SIG-M5 (cell line): ENCODE data around the gene TMEM38B.
A peak's percentile ranks its signal among the peaks of the same experiment; 100 is the strongest.
"Not testable (repeated sequence)": the region's sequence is repeated elsewhere in the genome, so short reads cannot be mapped to it uniquely, and the experiment has no call there.

ENCODE experiments used
- DNase-seq: peaks from one replicate; lab custom pipeline; 2025; lab: John Stamatoyannopoulos, UW

TMEM38B gene

DNA sequence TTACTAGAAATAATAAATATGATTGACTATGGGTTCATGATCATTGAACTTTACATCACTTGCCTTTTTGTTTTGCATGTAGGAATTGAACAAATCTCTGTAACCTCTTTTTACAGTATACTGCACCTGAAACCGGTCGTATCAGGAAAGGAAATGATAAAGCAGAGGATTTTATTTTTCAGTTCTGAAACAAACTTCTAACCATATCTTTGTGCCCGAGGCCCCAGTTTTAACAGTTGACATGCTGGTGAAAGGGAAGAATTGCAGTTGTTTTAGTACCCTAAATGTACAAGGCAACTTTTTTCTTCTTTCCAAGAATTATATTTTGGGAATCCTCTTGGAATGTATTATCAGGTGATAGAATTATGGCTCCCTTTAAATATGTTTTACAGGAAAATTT is 27.8 kb downstream of the TMEM38B start:
- no peak for DNase-seq

GRCh38 chr9:105725370-105725769 is 31.0 kb downstream of the TMEM38B start:
- no peak for DNase-seq

DNA sequence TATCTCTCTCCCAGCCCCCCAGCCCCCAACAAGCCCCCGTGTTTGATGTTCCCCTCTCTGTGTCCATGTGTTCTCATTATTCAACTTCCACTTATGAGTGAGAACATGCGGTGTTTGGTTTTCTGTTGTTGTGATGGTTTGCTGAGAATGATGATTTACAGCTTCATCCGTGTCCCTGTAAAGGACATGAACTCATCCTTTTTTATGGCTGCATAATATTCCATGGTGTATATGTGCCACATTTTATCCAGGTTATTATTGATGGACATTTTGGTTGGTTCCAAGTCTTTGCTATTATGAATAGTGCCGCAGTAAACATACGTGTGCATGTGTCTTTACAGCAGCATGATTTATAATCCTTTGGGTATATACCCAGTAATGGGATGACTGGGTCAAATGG is 33.9 kb downstream of the TMEM38B start:
- not testable (repeated sequence) for DNase-seq

DNA sequence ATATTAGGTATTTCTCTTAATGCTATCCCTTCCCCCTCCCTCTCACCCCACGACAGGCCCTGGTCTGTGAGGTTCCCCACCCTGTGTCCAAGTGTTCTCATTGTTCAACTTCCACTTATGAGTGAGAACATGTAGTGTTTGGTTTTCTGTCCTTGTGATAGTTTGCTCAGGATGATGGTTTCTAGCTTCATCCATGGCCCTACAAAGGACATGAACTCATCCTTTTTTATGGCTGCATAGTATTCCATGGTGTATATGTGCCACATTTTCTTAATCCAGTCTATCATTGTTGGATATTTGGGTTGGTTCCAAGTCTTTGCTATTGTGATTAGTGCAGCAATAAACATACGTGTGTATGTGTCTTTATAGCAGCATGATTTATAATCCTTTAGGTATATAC is 37.1 kb downstream of the TMEM38B start:
- DNase-seq = not testable (repeated sequence)

GRCh38 chr9:105735366-105735765 is 41.0 kb downstream of the TMEM38B start:
- no peak for DNase-seq

DNA sequence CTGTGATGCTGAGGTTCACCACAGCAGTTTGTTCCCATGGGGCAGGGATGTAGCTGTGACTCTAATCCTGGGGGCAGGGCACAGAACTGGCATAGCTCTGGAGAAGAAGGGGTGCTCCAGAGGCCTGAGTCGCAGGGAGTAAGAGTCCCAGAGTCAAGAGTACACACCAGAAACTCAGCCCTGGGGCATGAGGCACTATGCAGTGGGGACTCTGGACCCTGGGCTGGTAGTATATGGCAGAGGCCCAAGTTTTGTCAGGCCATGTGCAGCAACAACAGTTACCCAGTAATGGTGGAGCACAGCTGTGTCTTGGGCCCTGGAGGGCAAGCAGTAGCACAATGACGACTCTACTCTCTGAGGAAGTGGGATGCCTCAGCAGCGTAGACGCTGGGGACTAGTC is 42.9 kb downstream of the TMEM38B start:
- no peak for DNase-seq

GRCh38 chr9:105742088-105742487 is 47.7 kb downstream of the TMEM38B start:
- DNase-seq = no peak

- not testable (repeated sequence) for DNase-seq
These were observed 53.0 kb downstream of the TMEM38B start for GRCh38 chr9:105747325-105747724.

DNA sequence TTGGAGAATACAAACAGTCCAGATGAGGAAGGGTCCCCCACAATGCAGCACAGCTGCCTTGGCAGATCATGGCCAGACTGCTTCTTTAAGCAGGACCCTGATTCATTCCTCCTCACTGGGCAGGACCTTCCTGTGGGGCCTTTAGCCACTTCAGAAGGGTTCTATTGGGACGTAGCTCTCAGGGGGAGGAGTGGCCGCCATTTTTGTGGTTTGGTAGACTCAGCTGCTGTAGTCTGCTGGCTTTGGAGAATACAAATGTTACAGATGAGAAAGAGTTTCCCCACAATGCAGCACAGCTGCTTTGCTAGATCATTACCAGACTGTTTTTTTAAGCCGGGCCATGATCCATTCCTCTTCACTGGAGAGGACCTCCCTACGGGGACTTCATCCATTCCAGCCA is 57.4 kb downstream of the TMEM38B start:
- DNase-seq = no peak

- DNase-seq = peak; percentile 19
These were observed 63.3 kb downstream of the TMEM38B start for GRCh38 chr9:105757496-105758251.

DNA sequence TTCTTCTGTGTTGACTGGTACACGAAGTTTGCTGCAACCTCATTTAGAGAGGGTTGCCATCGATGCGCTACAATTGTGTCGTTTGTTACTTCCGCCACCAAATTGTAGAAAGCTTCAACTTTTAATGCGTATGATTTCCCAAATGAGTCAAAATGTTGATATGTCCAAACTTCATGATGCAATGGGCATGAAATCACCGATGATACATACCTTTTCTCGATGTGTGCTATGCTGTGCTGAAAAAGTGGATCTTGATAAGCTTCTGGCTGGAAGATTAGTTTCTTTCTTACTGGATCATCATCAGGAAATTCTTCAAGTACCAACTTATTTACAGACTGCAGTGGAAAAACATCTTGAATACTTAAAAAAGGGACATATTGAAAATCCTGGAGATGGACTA is 65.7 kb downstream of the TMEM38B start:
- no peak for DNase-seq

GRCh38 chr9:105782561-105783494 is 88.5 kb downstream of the TMEM38B start:
- not testable (repeated sequence) for DNase-seq

- DNase-seq = not testable (repeated sequence)
These were observed 89.1 kb downstream of the TMEM38B start for GRCh38 chr9:105783495-105783872.

DNA sequence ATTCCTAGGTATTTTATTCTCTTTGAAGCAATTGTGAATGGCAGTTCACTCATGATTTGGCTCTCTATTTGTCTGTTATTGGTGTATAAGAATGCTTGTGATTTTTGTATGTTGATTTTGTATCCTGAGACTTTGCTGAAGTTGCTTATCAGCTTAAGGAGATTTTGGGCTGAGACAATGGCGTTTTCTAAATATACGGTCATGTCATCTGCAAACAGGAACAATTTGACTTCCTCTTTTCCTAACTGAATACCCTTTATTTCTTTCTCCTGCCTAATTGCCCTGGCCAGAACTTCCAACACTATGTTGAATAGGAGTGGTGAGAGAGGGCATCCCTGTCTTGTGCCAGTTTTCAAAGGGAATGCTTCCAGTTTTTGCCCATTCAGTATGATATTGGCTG is 92.5 kb downstream of the TMEM38B start:
- DNase-seq = not testable (repeated sequence)

DNA sequence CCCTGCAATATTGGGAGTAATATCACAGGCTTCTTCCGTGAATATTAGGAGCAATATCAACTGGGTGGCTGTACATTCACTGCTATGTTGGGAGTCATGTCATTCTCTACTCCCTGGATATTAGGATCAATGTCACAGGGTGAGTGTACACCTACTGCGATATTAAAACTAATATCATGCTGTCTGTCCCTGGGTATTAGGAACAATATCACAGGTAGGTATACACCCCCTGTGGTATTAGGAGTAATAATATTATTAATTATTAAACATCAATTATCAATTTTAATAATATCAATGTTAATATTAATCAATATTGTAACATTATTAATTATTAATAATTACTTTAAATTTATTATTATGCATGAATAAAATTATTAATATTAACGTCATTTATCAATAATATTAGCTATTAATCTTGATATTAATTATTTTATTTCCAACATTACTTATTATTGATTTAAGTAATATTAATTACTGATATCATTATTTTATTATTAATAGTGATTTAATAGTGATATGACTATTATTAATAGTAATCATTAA is 121.9 kb downstream of the TMEM38B start:
- no peak for DNase-seq

DNA sequence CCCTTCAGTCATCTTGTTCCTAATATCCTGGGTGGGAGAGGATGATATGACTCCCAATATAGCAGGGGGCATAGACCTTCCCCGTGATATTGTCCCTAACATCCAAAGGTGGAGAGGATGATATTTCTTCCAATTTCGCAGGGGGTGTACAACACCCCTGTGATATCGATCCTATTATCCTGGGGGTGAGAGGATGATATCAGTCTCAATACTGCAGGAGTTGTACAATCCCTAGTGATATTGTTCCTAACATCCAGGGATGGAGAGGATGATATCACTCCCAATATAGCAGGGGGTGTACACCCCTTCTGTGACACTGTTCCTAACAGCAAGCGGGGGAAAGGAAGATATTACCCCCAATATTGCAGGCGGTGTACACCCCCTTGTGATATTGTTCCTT is 122.6 kb downstream of the TMEM38B start:
- no peak for DNase-seq

- DNase-seq = no peak
These were observed 124.6 kb downstream of the TMEM38B start for GRCh38 chr9:105818903-105819302.

- no peak for DNase-seq
These were observed 128.5 kb downstream of the TMEM38B start for GRCh38 chr9:105822814-105823213.
